Loucy (cell line): ENCODE results near the gene TUBA1B.

Source experiments
- EZH2phosphoT487 ChIP-seq: fragments of 200-600 bp; IDR thresholded peaks from 2 replicates; pipeline ENCODE4 v1.6.1; 2018; ENCODE audit warnings: antibody characterized with exemption, mild to moderate bottlenecking, moderate library complexity, borderline replicate concordance
- TF ChIP-seq, protein P1 (sequence below): fragments of 200-600 bp; sonication (generic); conservative IDR thresholded peaks from 2 replicates; pipeline ENCODE4 v1.5.1; 2014; ENCODE audit warnings: mild to moderate bottlenecking, antibody characterized with exemption, low read length

DNA sequence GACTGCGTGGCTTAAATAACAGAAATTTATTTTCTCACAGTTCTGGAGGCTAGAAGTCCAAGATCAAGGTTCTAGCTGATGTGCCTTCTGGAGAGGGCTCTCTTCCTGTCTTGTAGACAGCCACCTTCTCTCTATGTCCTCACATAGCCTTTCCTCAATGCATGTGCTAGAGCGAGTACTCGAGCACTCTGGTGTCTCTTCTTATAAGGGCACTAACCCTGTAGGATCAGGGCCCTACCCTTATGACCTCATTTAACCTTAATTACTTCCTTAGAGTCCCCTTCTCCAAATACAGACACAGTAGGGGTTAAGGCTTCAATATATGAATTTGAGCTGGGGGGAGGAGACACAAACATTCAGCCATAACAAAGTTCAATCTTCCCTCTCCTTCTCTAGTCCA, 46.8 kb downstream of the TUBA1B start:
- TF ChIP-seq, protein P1, sequence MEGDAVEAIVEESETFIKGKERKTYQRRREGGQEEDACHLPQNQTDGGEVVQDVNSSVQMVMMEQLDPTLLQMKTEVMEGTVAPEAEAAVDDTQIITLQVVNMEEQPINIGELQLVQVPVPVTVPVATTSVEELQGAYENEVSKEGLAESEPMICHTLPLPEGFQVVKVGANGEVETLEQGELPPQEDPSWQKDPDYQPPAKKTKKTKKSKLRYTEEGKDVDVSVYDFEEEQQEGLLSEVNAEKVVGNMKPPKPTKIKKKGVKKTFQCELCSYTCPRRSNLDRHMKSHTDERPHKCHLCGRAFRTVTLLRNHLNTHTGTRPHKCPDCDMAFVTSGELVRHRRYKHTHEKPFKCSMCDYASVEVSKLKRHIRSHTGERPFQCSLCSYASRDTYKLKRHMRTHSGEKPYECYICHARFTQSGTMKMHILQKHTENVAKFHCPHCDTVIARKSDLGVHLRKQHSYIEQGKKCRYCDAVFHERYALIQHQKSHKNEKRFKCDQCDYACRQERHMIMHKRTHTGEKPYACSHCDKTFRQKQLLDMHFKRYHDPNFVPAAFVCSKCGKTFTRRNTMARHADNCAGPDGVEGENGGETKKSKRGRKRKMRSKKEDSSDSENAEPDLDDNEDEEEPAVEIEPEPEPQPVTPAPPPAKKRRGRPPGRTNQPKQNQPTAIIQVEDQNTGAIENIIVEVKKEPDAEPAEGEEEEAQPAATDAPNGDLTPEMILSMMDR: no peak
- no peak for TF ChIP-seq EZH2phosphoT487
